ENCODE measurements around the gene RAPGEF2.

RAPGEF2 gene

DNA sequence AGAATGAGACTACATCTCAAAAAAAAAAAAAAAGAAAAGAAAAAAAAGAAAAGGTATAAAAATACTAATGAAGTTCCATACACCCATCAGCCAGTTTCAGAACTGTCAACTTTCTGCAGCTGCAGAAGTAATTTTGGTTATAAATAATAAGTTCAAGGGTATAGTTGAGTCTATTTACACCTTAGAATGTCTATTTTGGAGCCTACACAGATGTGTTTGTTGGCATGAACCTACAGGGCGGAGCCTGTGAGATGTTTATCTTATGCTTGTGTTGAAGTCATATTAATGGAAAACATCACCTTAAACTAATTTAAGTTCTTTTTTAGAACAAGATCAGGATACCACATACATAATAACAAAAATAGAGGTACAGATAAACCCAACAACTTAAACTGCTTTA is 85.8 kb downstream of the RAPGEF2 start:
- DNase-seq (ENCODE audit: insufficient read length, low spot score) (no peak), FAIRE-seq (no peak)

- DNase-seq (ENCODE audit: insufficient read length, low spot score) (no peak), FAIRE-seq (no peak)
These were observed 87.8 kb downstream of the RAPGEF2 start for GRCh38 chr4:159190651-159191050.

DNA sequence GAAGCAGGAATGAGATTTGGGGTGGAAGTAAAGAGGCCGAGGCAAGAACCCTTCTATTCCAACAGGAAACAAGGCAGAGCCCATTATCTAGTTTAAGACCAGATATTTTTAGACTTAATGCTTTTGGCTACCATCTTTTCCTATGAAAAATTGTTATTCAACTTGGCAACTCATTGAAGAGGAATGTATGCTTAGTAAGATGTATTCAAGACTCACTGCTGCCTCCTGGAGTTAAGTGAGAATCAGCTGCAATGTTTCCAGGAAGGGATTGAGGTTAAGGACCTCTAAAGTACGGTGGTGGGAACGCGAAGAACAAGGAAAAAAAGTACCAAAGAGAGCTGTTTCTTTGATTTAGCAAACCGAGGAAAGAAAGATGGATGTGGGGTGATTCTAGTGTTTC is 89.1 kb downstream of the RAPGEF2 start:
- peak; percentile 68 for FAIRE-seq

DNA sequence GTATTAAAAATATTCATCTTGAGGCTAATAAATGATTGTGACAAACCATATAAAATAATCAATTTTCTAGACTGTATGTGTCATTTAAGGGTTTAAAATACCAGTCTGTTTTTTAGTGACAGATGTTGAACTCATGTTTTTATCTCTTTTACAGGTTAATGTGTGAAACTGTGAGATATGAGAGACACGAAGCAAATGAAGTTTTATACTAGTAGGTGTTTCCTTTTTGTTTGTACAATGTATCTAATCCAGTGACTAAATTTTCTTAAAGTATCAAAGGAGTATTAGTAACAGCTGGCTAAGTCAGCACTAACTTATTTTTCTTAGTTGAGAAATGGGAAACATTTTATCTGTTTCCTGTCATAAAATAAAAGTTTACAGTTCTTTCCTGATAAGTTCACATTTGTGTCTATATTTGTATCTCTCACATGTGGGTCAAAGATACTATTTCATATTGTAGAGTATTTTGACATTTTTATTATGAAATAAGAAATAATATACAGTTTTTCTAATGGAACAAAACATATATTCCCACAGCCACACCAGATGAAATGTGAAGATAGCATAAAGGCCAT is 90.3 kb downstream of the RAPGEF2 start:
- no peak for DNase-seq (ENCODE audit: insufficient read length, low spot score)
- no peak for FAIRE-seq

More for the DNA sequence above, 89.1 kb downstream of the RAPGEF2 start:
- no peak for DNase-seq (ENCODE audit: insufficient read length, low spot score)

- FAIRE-seq = peak; percentile 65
- no peak for DNase-seq (ENCODE audit: insufficient read length, low spot score)
These were observed 92.5 kb downstream of the RAPGEF2 start for GRCh38 chr4:159195361-159195769.

- FAIRE-seq (peak; percentile 52), DNase-seq (ENCODE audit: insufficient read length, low spot score) (no peak)
These were observed 94.5 kb downstream of the RAPGEF2 start for GRCh38 chr4:159197260-159197884.

- DNase-seq (ENCODE audit: insufficient read length, low spot score) = no peak
- FAIRE-seq = peak; percentile 55
These were observed 95.0 kb downstream of the RAPGEF2 start for GRCh38 chr4:159197885-159198269.

GRCh38 chr4:159199826-159200225 is 96.9 kb downstream of the RAPGEF2 start:
- FAIRE-seq (no peak), DNase-seq (ENCODE audit: insufficient read length, low spot score) (no peak)

DNA sequence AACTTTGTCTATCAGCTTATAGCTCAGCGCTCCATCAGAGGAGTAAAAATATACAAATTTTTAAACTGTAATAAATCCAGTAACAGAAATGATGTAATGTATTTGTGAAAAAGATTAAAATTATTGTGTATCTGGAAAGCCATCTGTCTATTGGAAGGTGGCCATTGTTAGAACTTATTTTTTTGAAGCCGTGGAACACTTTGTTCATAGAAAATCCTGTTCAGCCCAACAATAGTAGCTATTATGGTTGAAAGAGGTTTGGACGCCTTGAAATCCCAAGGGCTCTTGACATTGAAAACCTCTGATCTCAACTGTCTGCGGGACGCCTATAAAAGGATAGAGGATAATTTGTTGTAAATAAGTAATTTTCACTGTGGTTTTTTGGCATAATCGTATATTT is 98.3 kb downstream of the RAPGEF2 start:
- FAIRE-seq (no peak), DNase-seq (ENCODE audit: insufficient read length, low spot score) (no peak)

- DNase-seq (ENCODE audit: insufficient read length, low spot score) (no peak), FAIRE-seq (peak; percentile 80)
These were observed 101.7 kb downstream of the RAPGEF2 start for GRCh38 chr4:159204566-159204965.

GRCh38 chr4:159205466-159205865 is 102.6 kb downstream of the RAPGEF2 start:
- FAIRE-seq = peak; percentile 23
- DNase-seq (ENCODE audit: insufficient read length, low spot score) = no peak

- FAIRE-seq = peak; percentile 87
These were observed 103.6 kb downstream of the RAPGEF2 start for GRCh38 chr4:159206427-159206871.

GRCh38 chr4:159209249-159209648 is 106.4 kb downstream of the RAPGEF2 start:
- DNase-seq (ENCODE audit: insufficient read length, low spot score) (no peak), FAIRE-seq (no peak)

More at GRCh38 chr4:159206427-159206871, 103.6 kb downstream of the RAPGEF2 start:
- peak; percentile 20 for DNase-seq (ENCODE audit: insufficient read length, low spot score)

DNA sequence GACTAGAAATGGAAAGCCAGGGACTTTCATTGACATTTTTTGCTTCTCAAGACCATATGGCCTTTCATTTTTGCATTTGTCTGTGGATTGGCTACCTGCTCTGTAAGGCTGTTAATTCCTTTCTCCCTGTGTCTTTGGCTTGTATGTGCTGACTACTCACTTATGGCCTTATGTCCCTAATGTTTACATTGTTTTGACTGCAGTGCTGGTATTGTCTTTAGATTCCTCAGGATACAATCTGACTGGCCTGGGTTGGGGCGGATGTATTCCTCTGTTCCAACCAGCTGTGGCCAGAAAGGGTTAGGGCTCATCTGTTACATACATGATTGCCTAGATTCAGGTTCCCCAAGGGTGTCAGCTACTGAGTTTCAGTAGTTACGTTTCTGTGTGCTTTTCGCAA is 108.1 kb downstream of the RAPGEF2 start:
- DNase-seq (ENCODE audit: insufficient read length, low spot score) = no peak
- no peak for FAIRE-seq

DNA sequence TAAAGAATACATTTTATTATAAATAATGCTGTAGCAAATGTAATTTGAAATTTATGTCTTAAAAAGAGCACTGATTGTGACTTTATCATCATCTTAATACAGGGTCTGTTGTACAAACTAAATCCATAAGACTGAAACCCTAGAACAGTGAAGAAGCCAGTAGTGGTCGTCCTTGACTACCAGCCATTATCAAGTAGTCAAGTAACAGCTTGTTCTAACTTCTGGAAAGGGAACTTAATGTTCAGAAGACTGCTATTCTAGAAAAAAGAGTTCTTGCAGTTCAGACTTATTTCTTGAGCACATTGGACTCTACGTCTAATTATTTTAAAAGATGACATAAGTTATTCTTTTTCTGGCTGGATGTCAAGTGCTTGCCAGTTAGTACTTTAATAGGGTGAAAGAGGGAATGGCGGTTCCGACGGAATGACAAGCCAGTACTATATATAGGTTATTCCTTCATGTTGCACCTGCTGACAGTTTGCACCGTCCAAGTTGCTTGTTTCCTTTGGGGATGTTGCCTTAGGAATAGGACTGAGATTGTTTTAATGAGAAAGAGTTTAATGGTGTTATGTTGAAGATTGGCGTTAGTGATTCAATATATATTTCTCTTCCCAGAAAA is 109.9 kb downstream of the RAPGEF2 start:
- FAIRE-seq (peak; percentile 14), DNase-seq (ENCODE audit: insufficient read length, low spot score) (no peak)

DNA sequence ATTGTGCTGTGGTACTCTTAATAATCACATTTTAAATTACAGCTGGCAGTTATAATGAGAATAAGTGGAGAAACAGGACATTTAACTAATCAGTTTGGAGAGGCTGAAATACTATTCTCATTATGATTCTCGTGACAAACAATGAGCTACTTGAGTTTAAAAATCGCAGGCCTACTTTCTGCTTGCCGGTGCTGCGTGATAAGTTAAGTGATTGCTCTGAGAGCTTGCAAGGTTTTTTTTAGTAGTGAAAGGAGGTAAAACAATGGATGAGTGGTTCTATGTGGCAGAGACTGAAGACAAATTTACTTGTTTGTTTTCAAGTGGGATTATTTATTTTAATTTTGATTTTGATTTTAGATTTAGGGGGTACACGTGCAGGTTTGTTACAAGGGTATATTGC is 114.0 kb downstream of the RAPGEF2 start:
- DNase-seq (ENCODE audit: insufficient read length, low spot score) (no peak), FAIRE-seq (no peak)

DNA sequence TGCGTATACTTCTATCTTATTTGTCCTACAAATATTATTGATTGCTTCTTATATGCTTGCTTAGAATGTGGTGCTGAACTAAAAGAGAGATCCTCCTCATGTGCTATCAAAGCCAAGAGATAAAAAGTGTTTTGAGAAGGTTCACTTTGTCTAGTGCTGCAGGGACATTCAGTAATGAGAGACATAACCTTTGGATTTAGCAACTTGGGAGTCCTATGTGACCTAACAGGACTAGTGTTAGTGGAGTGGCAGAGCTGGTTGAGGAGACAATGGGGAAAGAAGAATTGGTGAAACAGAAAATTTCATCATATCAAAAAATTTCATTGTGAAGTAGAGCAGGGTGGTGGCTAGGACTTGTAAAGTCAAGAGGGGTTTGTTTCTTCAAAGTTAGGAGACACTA is 117.0 kb downstream of the RAPGEF2 start:
- DNase-seq (ENCODE audit: insufficient read length, low spot score) (no peak), FAIRE-seq (peak; percentile 48)

GRCh38 chr4:159220353-159220752 is 117.5 kb downstream of the RAPGEF2 start:
- no peak for FAIRE-seq

GRCh38 chr4:159221280-159221679 is 118.4 kb downstream of the RAPGEF2 start:
- DNase-seq (ENCODE audit: insufficient read length, low spot score) = no peak

More at GRCh38 chr4:159220353-159220752, 117.5 kb downstream of the RAPGEF2 start:
- DNase-seq (ENCODE audit: insufficient read length, low spot score) = no peak

DNA sequence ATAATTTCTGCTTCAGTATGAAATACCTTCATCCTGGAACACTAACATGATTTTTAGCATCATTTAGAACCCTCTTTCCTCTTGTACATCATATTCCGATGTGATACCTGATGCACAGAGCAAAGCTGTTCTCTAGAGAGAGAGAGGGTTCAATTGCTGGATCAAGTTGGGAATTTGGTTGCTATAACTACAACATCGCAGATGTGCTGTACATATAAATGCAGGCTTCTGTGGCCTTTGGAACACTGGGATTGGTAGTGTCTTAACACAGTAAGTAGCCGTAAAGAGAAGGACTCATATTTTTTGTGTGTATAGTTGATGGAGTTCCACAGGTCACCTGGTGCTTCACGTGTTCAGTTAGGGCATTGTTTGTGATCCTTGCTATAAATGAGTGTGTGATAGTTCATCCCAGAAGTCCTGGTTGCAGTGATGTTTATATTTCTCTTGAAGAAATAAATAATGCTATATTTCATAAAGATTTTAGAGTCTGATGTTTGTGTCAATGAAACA is 119.2 kb downstream of the RAPGEF2 start:
- FAIRE-seq (no peak), DNase-seq (ENCODE audit: insufficient read length, low spot score) (no peak)

More at GRCh38 chr4:159221280-159221679, 118.4 kb downstream of the RAPGEF2 start:
- no peak for FAIRE-seq

- no peak for DNase-seq (ENCODE audit: insufficient read length, low spot score)
- FAIRE-seq = no peak
These were observed 121.5 kb downstream of the RAPGEF2 start for GRCh38 chr4:159224408-159224807.

DNA sequence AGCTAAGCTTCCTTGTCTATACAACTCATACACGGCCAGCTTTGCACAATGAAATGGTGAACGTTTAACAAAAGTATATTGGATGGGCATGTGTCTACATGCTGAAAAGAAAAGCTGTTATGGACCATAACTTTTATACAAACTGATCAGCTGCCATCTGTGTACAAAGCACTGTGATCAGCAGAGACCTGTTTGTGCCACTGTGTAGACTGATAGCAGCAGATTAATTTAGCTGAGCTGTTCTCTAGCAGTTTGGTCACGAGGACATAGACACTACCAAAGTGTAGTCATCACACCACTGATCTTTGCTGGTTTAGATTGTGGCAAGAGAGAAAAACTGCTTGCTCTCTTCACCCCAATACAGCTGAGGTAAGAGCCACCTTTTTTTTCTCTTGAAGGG is 124.5 kb downstream of the RAPGEF2 start:
- FAIRE-seq = no peak
- DNase-seq (ENCODE audit: insufficient read length, low spot score) = no peak

All from GM19239 (cell line).